HEK293 (cell line): ENCODE results near the gene TMEM234.
A peak's percentile ranks its signal among the peaks of the same experiment; 100 is the strongest.

Source experiments
- FEZF1 ChIP-seq: fragments of 450-650 bp; formaldehyde crosslinking; IDR thresholded peaks from 2 replicates; pipeline ENCODE4 v1.5.1; 2016; ENCODE audit warnings: missing biosample characterization, missing genetic modification characterization
- GLIS1 ChIP-seq: fragments of 450-650 bp; formaldehyde crosslinking; IDR thresholded peaks from 2 replicates; pipeline ENCODE4 v1.5.1; 2016; ENCODE audit warnings: missing biosample characterization, missing genetic modification characterization
- KLF16 ChIP-seq: fragments of 450-650 bp; formaldehyde crosslinking; IDR thresholded peaks from 2 replicates; pipeline ENCODE4 v1.5.1; 2017; ENCODE audit warnings: missing biosample characterization, missing genetic modification characterization
- KLF8 ChIP-seq: fragments of 450-650 bp; formaldehyde crosslinking; IDR thresholded peaks from 2 replicates; pipeline ENCODE4 v1.5.1; 2016; ENCODE audit warnings: missing biosample characterization, missing genetic modification characterization
- MYNN ChIP-seq: fragments of 450-650 bp; formaldehyde crosslinking; IDR thresholded peaks from 2 replicates; pipeline ENCODE4 v1.5.1; 2016; ENCODE audit warnings: missing biosample characterization, missing genetic modification characterization, borderline replicate concordance
- MZF1 ChIP-seq: fragments of 450-650 bp; formaldehyde crosslinking; IDR thresholded peaks from 2 replicates; pipeline ENCODE4 v1.5.1; 2017; ENCODE audit warnings: missing biosample characterization, missing genetic modification characterization, borderline replicate concordance
- OSR2 ChIP-seq: fragments of 450-650 bp; formaldehyde crosslinking; IDR thresholded peaks from 2 replicates; pipeline ENCODE4 v1.5.1; 2016; ENCODE audit warnings: missing biosample characterization, missing genetic modification characterization
- SCRT1 ChIP-seq: fragments of 450-650 bp; formaldehyde crosslinking; IDR thresholded peaks from 2 replicates; pipeline ENCODE4 v1.5.1; 2016; ENCODE audit warnings: missing biosample characterization, missing genetic modification characterization, borderline replicate concordance
- SP3 ChIP-seq: fragments of 450-650 bp; formaldehyde crosslinking; IDR thresholded peaks from 2 replicates; pipeline ENCODE4 v1.5.1; 2016; ENCODE audit warnings: missing biosample characterization, missing genetic modification characterization
- SP7 ChIP-seq: fragments of 450-650 bp; formaldehyde crosslinking; IDR thresholded peaks from 2 replicates; pipeline ENCODE4 v1.5.1; 2016; ENCODE audit warnings: missing biosample characterization, missing genetic modification characterization
- WT1 ChIP-seq: fragments of 450-650 bp; formaldehyde crosslinking; IDR thresholded peaks from 2 replicates; pipeline ENCODE4 v1.5.1; 2016; ENCODE audit warnings: missing biosample characterization, missing genetic modification characterization
- YY1 ChIP-seq: fragments of 450-650 bp; formaldehyde crosslinking; IDR thresholded peaks from 2 replicates; pipeline ENCODE4 v1.5.1; 2018; ENCODE audit warnings: missing biosample characterization, missing genetic modification characterization
- ZBTB17 ChIP-seq: fragments of 450-650 bp; formaldehyde crosslinking; IDR thresholded peaks from 2 replicates; pipeline ENCODE4 v1.5.1; 2016; ENCODE audit warnings: missing biosample characterization, missing genetic modification characterization
- ZBTB21 ChIP-seq: fragments of 450-650 bp; formaldehyde crosslinking; IDR thresholded peaks from 2 replicates; pipeline ENCODE4 v1.5.1; 2017; ENCODE audit warnings: missing biosample characterization, missing genetic modification characterization
- ZBTB6 ChIP-seq: fragments of 450-650 bp; formaldehyde crosslinking; IDR thresholded peaks from 2 replicates; pipeline ENCODE4 v1.5.1; 2017; ENCODE audit warnings: missing biosample characterization, missing genetic modification characterization
- ZEB2 ChIP-seq: fragments of 450-650 bp; formaldehyde crosslinking; IDR thresholded peaks from 2 replicates; pipeline ENCODE4 v1.5.1; 2016; ENCODE audit warnings: missing biosample characterization, missing genetic modification characterization
- ZIC2 ChIP-seq: fragments of 450-650 bp; formaldehyde crosslinking; IDR thresholded peaks from 2 replicates; pipeline ENCODE4 v1.5.1; 2016; ENCODE audit warnings: missing biosample characterization, missing genetic modification characterization
- ZNF138 ChIP-seq: fragments of 450-650 bp; formaldehyde crosslinking; IDR thresholded peaks from 2 replicates; pipeline ENCODE4 v1.5.1; 2016; ENCODE audit warnings: missing biosample characterization, missing genetic modification characterization, borderline replicate concordance
- ZNF169 ChIP-seq: fragments of 450-650 bp; formaldehyde crosslinking; IDR thresholded peaks from 2 replicates; pipeline ENCODE4 v1.5.1; 2016; ENCODE audit warnings: missing biosample characterization, missing genetic modification characterization
- ZNF26 ChIP-seq: fragments of 450-650 bp; formaldehyde crosslinking; IDR thresholded peaks from 2 replicates; pipeline ENCODE4 v1.5.1; 2016; ENCODE audit warnings: missing biosample characterization, missing genetic modification characterization
- ZNF302 ChIP-seq: fragments of 450-650 bp; formaldehyde crosslinking; IDR thresholded peaks from 2 replicates; pipeline ENCODE4 v1.5.1; 2016; ENCODE audit warnings: missing biosample characterization, missing genetic modification characterization, low read depth
- ZNF335 ChIP-seq: fragments of 450-650 bp; formaldehyde crosslinking; conservative IDR thresholded peaks from 2 replicates; pipeline ENCODE4 v1.5.1; 2016; ENCODE audit warnings: missing biosample characterization, missing genetic modification characterization
- ZNF366 ChIP-seq: fragments of 450-650 bp; formaldehyde crosslinking; conservative IDR thresholded peaks from 2 replicates; pipeline ENCODE4 v1.5.1; 2016; ENCODE audit warnings: missing biosample characterization, missing genetic modification characterization
- ZNF449 ChIP-seq: fragments of 450-650 bp; formaldehyde crosslinking; IDR thresholded peaks from 2 replicates; pipeline ENCODE4 v1.5.1; 2017; ENCODE audit warnings: missing biosample characterization, mild to moderate bottlenecking, missing genetic modification characterization, moderate library complexity
- ZNF544 ChIP-seq: fragments of 450-650 bp; formaldehyde crosslinking; IDR thresholded peaks from 2 replicates; pipeline ENCODE4 v1.5.0; 2017; ENCODE audit warnings: missing biosample characterization, missing genetic modification characterization
- ZNF560 ChIP-seq: fragments of 450-650 bp; formaldehyde crosslinking; IDR thresholded peaks from 2 replicates; pipeline ENCODE4 v1.5.1; 2017; ENCODE audit warnings: missing biosample characterization, missing genetic modification characterization, borderline replicate concordance
- ZNF561 ChIP-seq: fragments of 450-650 bp; IDR thresholded peaks from 2 replicates; pipeline ENCODE4 v1.5.1; 2018; ENCODE audit warnings: missing biosample characterization, missing genetic modification characterization, borderline replicate concordance
- ZNF629 ChIP-seq: fragments of 450-650 bp; formaldehyde crosslinking; IDR thresholded peaks from 2 replicates; pipeline ENCODE4 v1.5.1; 2017; ENCODE audit warnings: missing biosample characterization, missing genetic modification characterization
- ZNF670 ChIP-seq: fragments of 450-650 bp; formaldehyde crosslinking; IDR thresholded peaks from 2 replicates; pipeline ENCODE4 v1.5.1; 2016; ENCODE audit warnings: missing biosample characterization, missing genetic modification characterization, low read depth
- ZNF76 ChIP-seq: fragments of 450-650 bp; formaldehyde crosslinking; IDR thresholded peaks from 2 replicates; pipeline ENCODE4; 2016; ENCODE audit warnings: low read depth, missing biosample characterization, missing genetic modification characterization, borderline replicate concordance
- ZNF792 ChIP-seq: fragments of 450-650 bp; formaldehyde crosslinking; IDR thresholded peaks from 2 replicates; pipeline ENCODE4 v1.5.1; 2016; ENCODE audit warnings: missing biosample characterization, missing genetic modification characterization
- ZNF837 ChIP-seq: fragments of 450-650 bp; formaldehyde crosslinking; IDR thresholded peaks from 2 replicates; pipeline ENCODE4 v1.5.1; 2016; ENCODE audit warnings: missing biosample characterization, missing genetic modification characterization
- TF ChIP-seq, protein P1 (sequence below): fragments of 450-650 bp; formaldehyde crosslinking; IDR thresholded peaks from 2 replicates; pipeline ENCODE4 v1.5.0; 2017; ENCODE audit warnings: missing biosample characterization, missing genetic modification characterization, borderline replicate concordance
- TF ChIP-seq, protein P2 (sequence below): fragments of 450-650 bp; formaldehyde crosslinking; IDR thresholded peaks from 2 replicates; pipeline ENCODE4 v1.5.1; 2016; ENCODE audit warnings: missing biosample characterization, missing genetic modification characterization

The TMEM234 gene

DNA sequence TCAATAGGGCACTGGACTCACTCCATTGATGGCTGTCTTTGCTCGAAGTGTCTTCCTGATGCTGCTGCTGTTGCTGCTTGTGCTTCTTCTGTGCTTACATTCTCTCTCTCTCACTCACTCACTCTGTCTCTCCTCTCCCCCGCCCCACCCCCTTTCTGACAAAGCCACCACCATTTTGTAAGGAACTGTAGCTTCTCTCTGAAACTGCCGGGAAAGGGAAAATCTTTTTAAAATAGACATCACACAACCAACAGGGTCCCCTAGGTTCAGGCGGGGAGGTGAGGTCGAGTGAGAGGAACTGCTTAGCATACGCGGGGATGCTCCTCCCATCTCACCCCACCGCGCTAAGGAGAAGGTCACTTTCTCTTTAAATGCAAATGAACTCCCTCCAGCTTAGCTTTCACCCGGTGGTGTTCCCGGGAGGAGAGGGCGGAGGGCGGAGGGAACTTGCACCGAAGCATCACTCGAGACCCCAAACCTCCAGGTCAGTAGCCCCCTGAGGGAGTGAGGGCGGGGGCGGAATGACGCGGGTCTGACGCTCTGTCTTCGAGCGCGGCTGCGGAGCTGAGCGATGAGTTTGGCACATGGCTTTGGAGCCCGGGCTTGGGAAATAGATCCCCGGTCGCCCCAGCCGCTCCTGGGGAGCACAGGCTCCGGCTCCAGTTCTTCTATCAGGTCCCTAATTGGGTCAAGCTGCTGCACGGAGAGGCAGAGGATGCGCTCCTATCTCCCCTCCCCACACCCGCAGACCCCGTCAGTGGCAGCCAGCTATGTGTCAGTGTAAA lies 21.7 kb downstream of the TMEM234 start, which contains the start of gene CCDC28B (continued):
- peak; percentile 53; the same call in 1 of the 2 replicates for TF ChIP-seq ZBTB6 (tag by site-specific recombination)
- no peak for TF ChIP-seq FEZF1 (tag by site-specific recombination)
- peak; percentile 72 for TF ChIP-seq ZNF629 (tag by site-specific recombination)
- 0 out of 2 replicates have a peak, but pooled peaks have one; percentile 3 for TF ChIP-seq WT1
- TF ChIP-seq ZNF366 (tag by site-specific recombination), result peak; percentile 88
- TF ChIP-seq ZNF138, result no peak
- no peak for TF ChIP-seq ZIC2
- TF ChIP-seq ZNF544 (tag by site-specific recombination), result no peak
- peak; percentile 82 for TF ChIP-seq ZBTB17
- TF ChIP-seq ZNF449 (tag by site-specific recombination), result no peak
- peak; percentile 72; the same call in 1 of the 2 replicates for TF ChIP-seq ZNF561 (tag by site-specific recombination)
- TF ChIP-seq ZNF837 (tag by site-specific recombination), result no peak
- TF ChIP-seq ZEB2, result peak; percentile 73
- peak; percentile 23; the same call in 1 of the 2 replicates for TF ChIP-seq ZNF335
- TF ChIP-seq, protein P1, sequence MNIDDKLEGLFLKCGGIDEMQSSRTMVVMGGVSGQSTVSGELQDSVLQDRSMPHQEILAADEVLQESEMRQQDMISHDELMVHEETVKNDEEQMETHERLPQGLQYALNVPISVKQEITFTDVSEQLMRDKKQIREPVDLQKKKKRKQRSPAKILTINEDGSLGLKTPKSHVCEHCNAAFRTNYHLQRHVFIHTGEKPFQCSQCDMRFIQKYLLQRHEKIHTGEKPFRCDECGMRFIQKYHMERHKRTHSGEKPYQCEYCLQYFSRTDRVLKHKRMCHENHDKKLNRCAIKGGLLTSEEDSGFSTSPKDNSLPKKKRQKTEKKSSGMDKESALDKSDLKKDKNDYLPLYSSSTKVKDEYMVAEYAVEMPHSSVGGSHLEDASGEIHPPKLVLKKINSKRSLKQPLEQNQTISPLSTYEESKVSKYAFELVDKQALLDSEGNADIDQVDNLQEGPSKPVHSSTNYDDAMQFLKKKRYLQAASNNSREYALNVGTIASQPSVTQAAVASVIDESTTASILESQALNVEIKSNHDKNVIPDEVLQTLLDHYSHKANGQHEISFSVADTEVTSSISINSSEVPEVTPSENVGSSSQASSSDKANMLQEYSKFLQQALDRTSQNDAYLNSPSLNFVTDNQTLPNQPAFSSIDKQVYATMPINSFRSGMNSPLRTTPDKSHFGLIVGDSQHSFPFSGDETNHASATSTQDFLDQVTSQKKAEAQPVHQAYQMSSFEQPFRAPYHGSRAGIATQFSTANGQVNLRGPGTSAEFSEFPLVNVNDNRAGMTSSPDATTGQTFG (tag by site-specific recombination), result no peak
- TF ChIP-seq MYNN (tag by site-specific recombination), result no peak
- TF ChIP-seq SP3 (tag by site-specific recombination), result peak; percentile 49
- TF ChIP-seq ZNF560 (tag by site-specific recombination), result no peak
- TF ChIP-seq YY1, result peak; percentile 26; the same call in 1 of the 2 replicates
- no peak for TF ChIP-seq ZNF26 (tag by site-specific recombination)
- TF ChIP-seq GLIS1 (tag by site-specific recombination), result peak; percentile 70
- TF ChIP-seq SCRT1, result no peak
- TF ChIP-seq SP7 (tag by site-specific recombination), result no peak
- TF ChIP-seq ZNF670, result no peak
- peak; percentile 39; the same call in 1 of the 2 replicates for TF ChIP-seq ZNF76
- TF ChIP-seq ZNF169, result no peak
- TF ChIP-seq ZNF302 (tag by site-specific recombination), result no peak
- TF ChIP-seq ZBTB21 (tag by site-specific recombination), result peak; percentile 48; the same call in 1 of the 2 replicates
- TF ChIP-seq, protein P2, sequence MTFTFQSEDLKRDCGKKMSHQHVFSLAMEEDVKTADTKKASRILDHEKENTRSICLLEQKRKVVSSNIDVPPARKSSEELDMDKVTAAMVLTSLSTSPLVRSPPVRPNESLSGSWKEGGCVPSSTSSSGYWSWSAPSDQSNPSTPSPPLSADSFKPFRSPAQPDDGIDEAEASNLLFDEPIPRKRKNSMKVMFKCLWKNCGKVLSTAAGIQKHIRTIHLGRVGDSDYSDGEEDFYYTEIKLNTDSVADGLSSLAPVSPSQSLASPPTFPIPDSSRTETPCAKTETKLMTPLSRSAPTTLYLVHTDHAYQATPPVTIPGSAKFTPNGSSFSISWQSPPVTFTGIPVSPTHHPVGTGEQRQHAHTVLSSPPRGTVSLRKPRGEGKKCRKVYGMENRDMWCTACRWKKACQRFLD, result no peak
- no peak for TF ChIP-seq ZNF792 (tag by site-specific recombination)
- 0 out of 2 replicates have a peak, but pooled peaks have one; percentile 31 for TF ChIP-seq KLF16 (tag by site-specific recombination)
- TF ChIP-seq MZF1 (tag by site-specific recombination), result no peak
- no peak for TF ChIP-seq OSR2 (tag by site-specific recombination)
- TF ChIP-seq KLF8 (tag by site-specific recombination), result no peak; the same call in 1 of the 2 replicates
